Measurements from ENCODE around the gene NSMCE3. TPM values are rescaled to one million over a fixed set of nuclear protein-coding genes. Genes with fewer than 3 reads are reported as not detected.

The NSMCE3 gene
- total RNA-seq, 1 donor from 2014 or later: 6.8 TPM

DNA sequence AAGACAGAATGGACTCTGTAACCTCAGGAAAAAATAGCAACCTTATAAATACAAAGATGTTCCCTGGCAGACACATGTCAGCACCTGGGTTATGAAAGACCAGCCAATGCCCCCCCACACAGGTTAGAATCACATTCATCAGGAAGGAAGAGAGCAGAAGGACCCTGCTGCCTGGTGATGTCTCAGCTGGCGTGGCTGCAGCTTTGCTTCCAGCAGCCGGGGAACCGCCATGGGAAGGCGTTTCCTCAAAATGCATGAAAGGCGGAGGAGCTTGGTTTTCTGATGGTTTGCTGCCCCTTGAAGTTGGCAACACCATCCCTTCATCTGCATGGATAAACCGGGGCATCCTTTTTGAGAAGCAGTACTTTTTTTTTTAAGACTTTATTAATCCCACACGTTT, 10.9 kb upstream of the NSMCE3 start:
- DNase-seq: no peak
- Histone ChIP-seq H3K4me3 (no peak overlapping the region), H3K27me3 (ENCODE audit: low read depth) (peaks cover 37% of the 10 kb centered on the region), H3K27ac (replicated peaks) (no peak overlapping the region), H3K4me1 (no peaks in the 10 kb centered on the region), H3K36me3 (no peaks in the 10 kb centered on the region), H3K9me3 (replicated peaks) (no peaks in the 10 kb centered on the region)
- TF ChIP-seq, protein P1, sequence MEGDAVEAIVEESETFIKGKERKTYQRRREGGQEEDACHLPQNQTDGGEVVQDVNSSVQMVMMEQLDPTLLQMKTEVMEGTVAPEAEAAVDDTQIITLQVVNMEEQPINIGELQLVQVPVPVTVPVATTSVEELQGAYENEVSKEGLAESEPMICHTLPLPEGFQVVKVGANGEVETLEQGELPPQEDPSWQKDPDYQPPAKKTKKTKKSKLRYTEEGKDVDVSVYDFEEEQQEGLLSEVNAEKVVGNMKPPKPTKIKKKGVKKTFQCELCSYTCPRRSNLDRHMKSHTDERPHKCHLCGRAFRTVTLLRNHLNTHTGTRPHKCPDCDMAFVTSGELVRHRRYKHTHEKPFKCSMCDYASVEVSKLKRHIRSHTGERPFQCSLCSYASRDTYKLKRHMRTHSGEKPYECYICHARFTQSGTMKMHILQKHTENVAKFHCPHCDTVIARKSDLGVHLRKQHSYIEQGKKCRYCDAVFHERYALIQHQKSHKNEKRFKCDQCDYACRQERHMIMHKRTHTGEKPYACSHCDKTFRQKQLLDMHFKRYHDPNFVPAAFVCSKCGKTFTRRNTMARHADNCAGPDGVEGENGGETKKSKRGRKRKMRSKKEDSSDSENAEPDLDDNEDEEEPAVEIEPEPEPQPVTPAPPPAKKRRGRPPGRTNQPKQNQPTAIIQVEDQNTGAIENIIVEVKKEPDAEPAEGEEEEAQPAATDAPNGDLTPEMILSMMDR (IDR thresholded peaks at IDR 0.05; ENCODE audit: borderline replicate concordance): no peak
- intact Hi-C loops (cut with micrococcal nuclease): no loop called here

DNA sequence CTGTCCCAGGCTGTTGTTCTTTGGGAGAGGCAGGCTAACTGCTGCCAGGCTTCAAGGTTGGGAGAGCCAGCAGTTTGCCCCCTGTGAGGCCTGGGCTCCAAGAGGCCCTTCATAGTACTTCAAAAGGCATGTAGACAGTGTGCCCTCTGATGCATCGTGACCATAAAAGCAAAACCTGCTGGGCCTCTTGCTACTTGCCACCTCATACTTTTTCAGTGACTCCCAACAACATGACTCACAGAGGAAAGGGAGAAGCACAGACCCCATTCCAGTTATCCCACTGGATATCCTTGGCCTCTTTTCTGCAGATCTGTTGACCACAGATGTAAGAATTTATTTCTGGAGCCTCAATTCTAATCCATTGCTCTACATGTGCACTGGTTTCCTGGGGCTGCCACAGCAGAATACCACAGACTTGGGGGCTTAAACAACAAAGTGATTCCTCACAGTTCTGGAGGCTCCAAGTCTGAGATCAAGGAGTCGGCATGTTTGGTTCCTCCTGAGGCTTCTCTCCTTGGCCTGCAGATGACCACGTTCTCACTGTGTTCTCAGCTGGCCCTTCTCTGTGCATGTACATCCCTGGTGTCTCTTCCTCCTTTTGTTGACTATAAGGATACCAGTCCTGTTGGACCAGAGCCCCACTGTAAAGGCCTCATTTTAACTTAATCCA, 8.9 kb upstream of the NSMCE3 start:
- intact Hi-C loops (cut with micrococcal nuclease): no loop called here
- no peaks in the 10 kb centered on the region for H3K36me3 ChIP-seq
- H3K9me3 ChIP-seq (replicated peaks): no peaks in the 10 kb centered on the region
- H3K4me3 ChIP-seq: no peak overlapping the region
- H3K4me1 ChIP-seq: no peaks in the 10 kb centered on the region
- H3K27ac ChIP-seq (replicated peaks): no peak overlapping the region
- TF ChIP-seq, protein P1 (IDR thresholded peaks at IDR 0.05; ENCODE audit: borderline replicate concordance): no peak
- DNase-seq: no peak
- H3K27me3 ChIP-seq (ENCODE audit: low read depth): peaks cover 21% of the 10 kb centered on the region

DNA sequence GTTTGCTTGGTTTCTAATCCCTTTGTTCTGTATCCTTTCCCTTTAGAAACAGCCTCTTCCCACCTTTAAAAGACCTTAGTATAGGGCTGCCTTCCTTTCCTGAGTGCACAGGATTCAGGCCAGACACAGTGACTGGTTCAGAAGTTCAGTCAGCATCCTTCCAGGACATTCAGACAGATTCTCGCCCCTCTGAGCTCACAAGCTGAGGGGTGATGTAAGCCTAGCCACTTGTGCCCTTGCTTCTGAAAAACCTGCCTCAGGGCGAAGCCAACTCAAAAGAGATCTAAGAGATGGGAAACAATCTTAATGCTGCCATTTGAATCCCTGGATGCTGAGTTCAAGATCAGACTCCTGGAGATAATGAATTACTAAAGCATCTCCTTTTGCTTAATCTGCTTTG, 6.7 kb upstream of the NSMCE3 start:
- DNase-seq: no peak
- no peaks in the 10 kb centered on the region for H3K9me3 ChIP-seq (replicated peaks)
- no peaks in the 10 kb centered on the region for H3K36me3 ChIP-seq
- peaks cover 10% of the 10 kb centered on the region for H3K27me3 ChIP-seq (ENCODE audit: low read depth)
- H3K27ac ChIP-seq (replicated peaks): no peak overlapping the region
- intact Hi-C loops (cut with micrococcal nuclease): no loop called here
- no peaks in the 10 kb centered on the region for H3K4me1 ChIP-seq
- no peak overlapping the region for H3K4me3 ChIP-seq
- TF ChIP-seq, protein P1 (IDR thresholded peaks at IDR 0.05; ENCODE audit: borderline replicate concordance): no peak

DNA sequence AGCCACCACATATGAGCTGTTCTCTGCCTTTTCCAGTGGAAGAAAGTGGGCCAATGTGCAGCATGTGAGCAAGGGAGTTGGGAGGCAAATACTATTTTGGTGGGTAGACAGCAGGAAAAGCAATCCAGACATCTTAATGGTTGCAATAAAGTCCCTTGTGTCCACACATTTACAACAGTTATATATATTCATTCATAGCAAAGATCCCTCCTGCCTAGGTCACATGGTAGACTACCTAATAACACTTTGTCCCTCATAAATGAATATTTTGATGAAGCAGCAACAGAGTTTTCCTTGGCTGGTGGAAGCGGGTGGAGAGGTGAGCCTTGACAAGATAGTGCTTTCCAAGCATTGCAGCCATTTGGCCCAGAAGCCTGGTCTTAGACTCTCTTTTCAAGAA, 6.2 kb upstream of the NSMCE3 start:
- no peak for DNase-seq
- Histone ChIP-seq H3K4me3 (no peak overlapping the region), H3K27ac (replicated peaks) (no peak overlapping the region), H3K36me3 (no peaks in the 10 kb centered on the region), H3K9me3 (replicated peaks) (no peaks in the 10 kb centered on the region), H3K27me3 (ENCODE audit: low read depth) (peaks cover 9% of the 10 kb centered on the region), H3K4me1 (peaks cover 1% of the 10 kb centered on the region)
- intact Hi-C loops (cut with micrococcal nuclease): no loop called here
- TF ChIP-seq, protein P1 (IDR thresholded peaks at IDR 0.05; ENCODE audit: borderline replicate concordance): no peak

DNA sequence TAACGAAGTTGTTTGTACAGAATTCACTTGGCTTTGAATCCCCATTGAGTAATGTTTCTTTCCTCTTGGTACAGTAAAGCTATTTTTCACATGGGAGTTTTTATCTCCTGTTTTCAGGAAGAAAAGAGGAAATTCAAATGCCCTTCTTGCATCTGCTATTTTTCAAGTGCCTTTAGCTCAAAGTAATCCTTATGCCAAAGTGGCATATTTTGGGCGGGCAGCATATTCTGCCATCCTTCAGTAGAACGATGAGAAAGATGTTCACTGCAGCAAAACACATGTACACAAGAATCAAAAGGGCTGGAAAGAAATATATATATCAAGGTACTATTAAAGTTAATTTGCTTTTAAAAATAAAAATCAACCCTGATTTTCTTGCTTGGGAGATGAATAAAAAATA, 5.3 kb upstream of the NSMCE3 start:
- TF ChIP-seq, protein P1 (IDR thresholded peaks at IDR 0.05; ENCODE audit: borderline replicate concordance): no peak
- DNase-seq: no peak
- Histone ChIP-seq H3K9me3 (replicated peaks) (no peaks in the 10 kb centered on the region), H3K36me3 (no peaks in the 10 kb centered on the region), H3K27me3 (ENCODE audit: low read depth) (peaks cover under 1% of the 10 kb centered on the region), H3K4me1 (peaks cover 10% of the 10 kb centered on the region), H3K4me3 (no peak overlapping the region), H3K27ac (replicated peaks) (no peak overlapping the region)
- intact Hi-C loops (cut with micrococcal nuclease): no loop called here

All from left ventricle myocardium inferior (tissue), 1 donor.